ENCODE measurements around the gene FAF1. TPM values are rescaled to one million over a fixed set of nuclear protein-coding genes. Genes with fewer than 3 reads are reported as not detected.
A peak's percentile ranks its signal among the peaks of the same experiment; 100 is the strongest.

Gene FAF1
- total RNA-seq, 4 donors from 2014 or later, result 25.1 to 55.7 (median 38.8) TPM

DNA sequence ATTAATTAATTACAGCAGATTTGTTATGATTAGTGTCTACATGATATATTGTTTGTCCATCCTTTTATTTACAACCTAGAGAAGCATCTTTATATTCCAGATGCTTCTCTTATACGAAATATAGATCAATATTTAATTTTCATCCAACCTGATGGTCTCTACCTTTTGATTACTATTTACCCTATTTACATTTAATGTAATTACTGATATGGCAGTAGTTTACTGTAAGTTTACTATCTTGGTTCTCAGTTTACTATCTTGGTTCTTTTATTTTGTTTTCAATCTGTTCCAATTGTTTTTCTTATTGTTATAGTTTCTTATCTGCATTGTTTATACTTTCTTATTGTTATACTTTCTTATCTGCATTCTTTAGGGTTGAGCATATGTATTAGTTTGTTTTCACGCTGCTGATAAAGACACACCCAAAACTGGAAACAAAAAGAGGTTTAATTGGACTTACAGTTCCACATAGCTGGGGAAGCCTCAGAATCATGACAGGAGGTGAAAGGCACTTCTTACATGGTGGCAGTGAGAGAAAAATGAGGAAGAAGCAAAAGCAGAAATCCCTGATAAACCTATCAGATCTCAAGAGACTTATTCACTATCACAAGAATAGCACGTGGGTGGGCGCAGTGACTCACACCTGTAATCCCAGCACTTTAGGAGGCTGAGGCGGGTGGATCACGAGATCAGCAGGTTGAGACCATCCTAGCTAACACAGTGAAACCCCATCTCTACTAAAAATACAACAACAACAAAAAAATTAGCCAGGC lies 28.9 kb downstream of the FAF1 start:
- no peak overlapping the region for H3K27ac ChIP-seq
- no peak overlapping the region for H3K4me3 ChIP-seq
- H3K36me3 ChIP-seq, result peaks cover 0 to 19% (median 0%) of the 10 kb centered on the region in 3 donors
- no peak for DNase-seq (ENCODE audit: low spot score in 2 of 2)
- TF ChIP-seq POLR2A (IDR thresholded peaks at IDR 0.05), result no peak
- TF ChIP-seq EP300 (IDR thresholded peaks at IDR 0.05), result no peak
- TF ChIP-seq CTCF (IDR thresholded peaks at IDR 0.05), result no peak
- H3K27me3 ChIP-seq, result no peaks in the 10 kb centered on the region
- WGBS, 2 donors, result 94 to 95% methylated on average over 6 of the region's 6 CpGs
- H3K4me1 ChIP-seq, result peaks cover 0 to 6% (median 0%) of the 10 kb centered on the region in 4 donors
- no peaks in the 10 kb centered on the region for H3K9me3 ChIP-seq

- no peak for DNase-seq (ENCODE audit: low spot score in 2 of 2)
- Histone ChIP-seq H3K27me3 (no peaks in the 10 kb centered on the region), H3K9me3 (peaks cover 0 to 1% (median 0%) of the 10 kb centered on the region in 4 donors), H3K4me3 (no peak overlapping the region), H3K36me3 (peaks cover 0 to 19% (median 0%) of the 10 kb centered on the region in 3 donors), H3K4me1 (peaks cover 0 to 6% (median 0%) of the 10 kb centered on the region in 4 donors), H3K27ac (no peak overlapping the region)
- TF ChIP-seq CTCF (IDR thresholded peaks at IDR 0.05), result no peak
- TF ChIP-seq POLR2A (IDR thresholded peaks at IDR 0.05), result no peak
- no peak for TF ChIP-seq EP300 (IDR thresholded peaks at IDR 0.05)
Measured at GRCh38 chr1:50930193-50930592, 29.9 kb downstream of the FAF1 start.

DNA sequence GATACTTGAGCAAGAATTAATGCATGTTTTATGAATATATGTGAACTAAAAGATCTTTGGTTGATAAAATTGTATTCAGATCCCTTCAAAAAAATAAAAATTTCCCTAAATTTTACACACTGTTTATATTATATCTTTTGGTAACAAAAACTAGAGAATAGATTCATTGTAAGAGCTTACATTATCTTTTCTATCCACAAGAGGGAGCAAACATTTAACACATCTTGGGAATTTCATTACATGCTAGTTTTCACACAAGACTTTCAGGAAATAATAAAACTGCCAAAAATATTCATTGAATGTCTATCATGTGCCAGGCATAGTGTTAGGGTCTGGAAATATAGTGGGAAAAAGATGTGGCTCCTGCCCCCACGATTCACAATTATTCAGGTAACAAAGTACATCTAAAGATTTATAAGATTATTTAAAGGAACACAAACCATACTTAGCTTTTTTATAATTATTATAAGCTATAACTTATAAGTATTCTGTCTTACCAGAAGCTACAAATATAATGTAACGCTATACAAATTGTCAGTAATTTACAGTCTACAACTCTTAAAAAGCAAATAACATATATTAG lies 30.6 kb downstream of the FAF1 start:
- Histone ChIP-seq H3K27ac (no peak overlapping the region), H3K27me3 (no peaks in the 10 kb centered on the region), H3K36me3 (peaks cover 0 to 24% (median 0%) of the 10 kb centered on the region in 3 donors), H3K4me1 (peaks cover 0 to 6% (median 0%) of the 10 kb centered on the region in 4 donors), H3K9me3 (peaks cover 0 to 8% (median under 1%) of the 10 kb centered on the region in 4 donors), H3K4me3 (no peak overlapping the region)
- WGBS, 2 donors, result 40 to 48% methylated on average over 2 of the region's 2 CpGs
- no peak for TF ChIP-seq EP300 (IDR thresholded peaks at IDR 0.05)
- TF ChIP-seq POLR2A (IDR thresholded peaks at IDR 0.05), result no peak
- peak; percentile 40 to 56 (median 50) for TF ChIP-seq CTCF (IDR thresholded peaks at IDR 0.05)
- no peak for DNase-seq (ENCODE audit: low spot score in 2 of 2)

DNA sequence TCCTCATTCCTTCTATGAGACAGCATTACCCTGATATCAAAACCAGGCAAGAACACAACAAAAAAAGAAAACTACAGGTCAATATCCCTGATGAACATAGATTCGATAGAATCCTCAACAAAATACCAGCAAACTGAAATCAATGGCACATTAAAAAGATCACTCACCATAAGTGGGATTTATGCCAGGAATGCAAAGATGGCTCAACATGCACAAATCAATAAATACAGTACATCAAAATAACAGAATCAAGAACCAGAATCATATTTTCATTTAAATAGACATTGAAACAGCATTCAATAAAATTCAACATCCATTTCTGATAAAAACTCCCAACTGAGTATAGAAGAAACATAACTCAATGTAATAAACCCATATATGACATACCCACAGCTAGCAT lies 36.5 kb downstream of the FAF1 start:
- H3K27me3 ChIP-seq, result no peaks in the 10 kb centered on the region
- H3K4me1 ChIP-seq, result no peaks in the 10 kb centered on the region
- peaks cover 0 to 20% (median 0%) of the 10 kb centered on the region in 3 donors for H3K36me3 ChIP-seq
- WGBS, 2 donors, result 97 to 100% methylated on average over 1 of the region's 1 CpG
- TF ChIP-seq EP300 (IDR thresholded peaks at IDR 0.05), result no peak
- no peak for TF ChIP-seq POLR2A (IDR thresholded peaks at IDR 0.05)
- TF ChIP-seq CTCF (IDR thresholded peaks at IDR 0.05), result no peak
- H3K9me3 ChIP-seq, result peaks cover 0 to 30% (median 7%) of the 10 kb centered on the region in 4 donors
- H3K27ac ChIP-seq, result no peak overlapping the region
- no peak overlapping the region for H3K4me3 ChIP-seq
- no peak for DNase-seq (ENCODE audit: low spot score in 2 of 2)

GRCh38 chr1:50921029-50921428 lies 39.0 kb downstream of the FAF1 start:
- Histone ChIP-seq H3K36me3 (peaks cover 0 to 8% (median 0%) of the 10 kb centered on the region in 3 donors), H3K27me3 (no peaks in the 10 kb centered on the region), H3K4me1 (peaks cover 0 to 4% (median 2%) of the 10 kb centered on the region in 4 donors), H3K27ac (no peak overlapping the region), H3K9me3 (peaks cover 0 to 30% (median 7%) of the 10 kb centered on the region in 4 donors), H3K4me3 (no peak overlapping the region)
- DNase-seq (ENCODE audit: low spot score in 2 of 2), result no peak
- TF ChIP-seq EP300 (IDR thresholded peaks at IDR 0.05), result no peak
- TF ChIP-seq CTCF (IDR thresholded peaks at IDR 0.05), result no peak
- no peak for TF ChIP-seq POLR2A (IDR thresholded peaks at IDR 0.05)
- WGBS, 2 donors, result 99 to 100% methylated on average over 4 of the region's 4 CpGs

All from tibial nerve (tissue), 4 donors.